ENCODE results near the gene FTSJ1.

DNA sequence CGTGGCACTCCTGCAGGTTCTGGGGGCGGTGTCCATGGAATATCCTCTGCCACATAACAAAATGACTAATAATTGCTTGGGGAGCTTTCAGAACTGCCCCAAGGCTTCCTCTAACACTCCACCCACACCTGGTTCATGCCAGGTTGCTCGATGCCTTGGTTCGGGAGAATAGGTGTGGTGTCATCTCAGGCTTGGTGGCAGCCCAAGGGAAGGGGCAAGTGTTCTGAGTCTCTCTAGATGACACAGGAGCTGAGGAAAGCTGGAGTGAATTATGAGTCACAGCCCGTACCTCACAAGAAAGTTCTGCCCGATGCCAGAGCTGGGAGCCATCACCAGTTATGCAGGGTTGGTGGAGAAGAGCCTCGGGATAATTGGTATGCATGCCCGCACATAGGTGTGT, 14.7 kb downstream of the FTSJ1 start:
- TF ChIP-seq POLR2A (IDR thresholded peaks at IDR 0.05; ENCODE audit: low read depth, low read length): no peak
- TF ChIP-seq POLR2AphosphoS5 (IDR thresholded peaks at IDR 0.05; ENCODE audit: low read depth, low read length): no peak
- TF ChIP-seq TAF1 (IDR thresholded peaks at IDR 0.05; ENCODE audit: low read depth, low read length): no peak
- no peak for TF ChIP-seq POU2F2 (IDR thresholded peaks at IDR 0.05; ENCODE audit: low read depth, low read length)

All from GM12891 (cell line).